Measurements from ENCODE around the gene CASZ1. TPM values are rescaled to one million over a fixed set of nuclear protein-coding genes. Genes with fewer than 3 reads are reported as not detected.

The CASZ1 gene
- total RNA-seq, 1 experiment from 2014 or later = 3.9 TPM

DNA sequence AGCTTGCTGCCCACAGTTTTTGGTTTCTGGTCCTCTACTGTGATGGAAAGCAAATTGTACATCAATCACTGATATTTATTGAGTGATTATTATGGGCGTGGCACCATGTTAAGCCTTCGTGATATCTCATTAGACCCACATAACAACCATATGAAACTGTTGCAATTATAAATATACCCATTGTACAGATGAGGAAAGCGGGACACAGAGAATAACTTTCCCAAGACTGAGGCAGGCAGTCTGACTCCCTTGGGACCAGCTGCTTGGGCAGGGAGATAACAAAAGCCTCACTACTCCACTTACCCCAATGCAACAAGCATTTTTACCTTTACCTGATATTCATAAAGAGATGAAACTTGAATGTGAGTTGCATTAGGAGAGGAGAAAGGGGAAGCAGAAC is 4.3 kb upstream of the CASZ1 start:
- no peak overlapping the region for H3K27ac ChIP-seq (ENCODE audit: insufficient read length, low read depth, low read length)
- no peak overlapping the region for H3K18ac ChIP-seq (ENCODE audit: insufficient read length, low read depth, low read length)
- H2BK15ac ChIP-seq (ENCODE audit: low read depth, low read length) = no peak overlapping the region
- no peak overlapping the region for H3K14ac ChIP-seq (ENCODE audit: insufficient read depth, low read length)
- no peak overlapping the region for H3K9ac ChIP-seq (ENCODE audit: extremely low read depth, insufficient read length, low read length)
- H2BK120ac ChIP-seq (ENCODE audit: low read depth, low read length, poor library complexity, severe bottlenecking) = no peak overlapping the region
- no peaks in the 10 kb centered on the region for H3K4me1 ChIP-seq (ENCODE audit: insufficient read depth, low read length)
- no peak overlapping the region for H3K4me3 Mint-ChIP-seq
- peaks cover 4% of the 10 kb centered on the region for H3K23me2 ChIP-seq (ENCODE audit: insufficient read length, low read depth, low read length, poor library complexity, severe bottlenecking)
- no peak overlapping the region for H4K91ac ChIP-seq (ENCODE audit: insufficient read length, low read depth, low read length)
- H3K56ac ChIP-seq (ENCODE audit: insufficient read length, low read depth, low read length) = no peak overlapping the region
- H3K4ac ChIP-seq (ENCODE audit: low read depth, low read length) = no peak overlapping the region
- H3K27ac Mint-ChIP-seq = no peak overlapping the region
- no peaks in the 10 kb centered on the region for H3K9me3 ChIP-seq (ENCODE audit: control insufficient read depth, low read depth, low read length)
- no peaks in the 10 kb centered on the region for H4K20me1 ChIP-seq (ENCODE audit: control insufficient read depth, insufficient read depth, insufficient read length)
- no peaks in the 10 kb centered on the region for H3K9me3 Mint-ChIP-seq
- no peaks in the 10 kb centered on the region for H3K36me3 Mint-ChIP-seq (ENCODE audit: insufficient read depth in 1 of 3, low read depth in 3 of 3)
- H3K79me1 ChIP-seq (ENCODE audit: insufficient read depth, low read depth, low read length, poor library complexity, severe bottlenecking) = no peaks in the 10 kb centered on the region
- WGBS (ENCODE audit: extremely low coverage, insufficient read length, low lambda C conversion rate) = no CpG with 5 or more reads among the region's 3 CpGs
- H2BK20ac ChIP-seq (ENCODE audit: low read depth, low read length, poor library complexity, severe bottlenecking) = no peak overlapping the region
- peaks cover 30% of the 10 kb centered on the region for H3K27me3 Mint-ChIP-seq (ENCODE audit: low read depth)
- no peak overlapping the region for H2AFZ ChIP-seq (ENCODE audit: low read length)
- DNase-seq = no peak
- no peak overlapping the region for H2BK5ac ChIP-seq (ENCODE audit: insufficient read length, low read length)
- no peak overlapping the region for H2BK12ac ChIP-seq (ENCODE audit: insufficient read length, low read depth, low read length)
- no peak overlapping the region for H4K5ac ChIP-seq (ENCODE audit: insufficient read length, low read depth, low read length)
- no peak overlapping the region for H3K23ac ChIP-seq (ENCODE audit: insufficient read length, low read depth, low read length)
- H4K8ac ChIP-seq (replicated peaks; ENCODE audit: insufficient read length, low read depth, low read length) = no peak overlapping the region
- TF ChIP-seq, protein P1, sequence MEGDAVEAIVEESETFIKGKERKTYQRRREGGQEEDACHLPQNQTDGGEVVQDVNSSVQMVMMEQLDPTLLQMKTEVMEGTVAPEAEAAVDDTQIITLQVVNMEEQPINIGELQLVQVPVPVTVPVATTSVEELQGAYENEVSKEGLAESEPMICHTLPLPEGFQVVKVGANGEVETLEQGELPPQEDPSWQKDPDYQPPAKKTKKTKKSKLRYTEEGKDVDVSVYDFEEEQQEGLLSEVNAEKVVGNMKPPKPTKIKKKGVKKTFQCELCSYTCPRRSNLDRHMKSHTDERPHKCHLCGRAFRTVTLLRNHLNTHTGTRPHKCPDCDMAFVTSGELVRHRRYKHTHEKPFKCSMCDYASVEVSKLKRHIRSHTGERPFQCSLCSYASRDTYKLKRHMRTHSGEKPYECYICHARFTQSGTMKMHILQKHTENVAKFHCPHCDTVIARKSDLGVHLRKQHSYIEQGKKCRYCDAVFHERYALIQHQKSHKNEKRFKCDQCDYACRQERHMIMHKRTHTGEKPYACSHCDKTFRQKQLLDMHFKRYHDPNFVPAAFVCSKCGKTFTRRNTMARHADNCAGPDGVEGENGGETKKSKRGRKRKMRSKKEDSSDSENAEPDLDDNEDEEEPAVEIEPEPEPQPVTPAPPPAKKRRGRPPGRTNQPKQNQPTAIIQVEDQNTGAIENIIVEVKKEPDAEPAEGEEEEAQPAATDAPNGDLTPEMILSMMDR (conservative IDR thresholded peaks at IDR 0.05) = no peak
- H3K27me3 ChIP-seq (ENCODE audit: insufficient read depth, low read length) = no peaks in the 10 kb centered on the region
- H2AK5ac ChIP-seq (ENCODE audit: insufficient read length, low read length) = no peak overlapping the region
- no peaks in the 10 kb centered on the region for H3K79me2 ChIP-seq (ENCODE audit: insufficient read depth, low read length)
- no peak overlapping the region for H3T11ph ChIP-seq (ENCODE audit: low read length)
- H3K4me1 Mint-ChIP-seq = peaks cover 17 to 38% of the 10 kb centered on the region in 2 experiments
- H3K4me2 ChIP-seq (ENCODE audit: insufficient read depth, insufficient read length, low read length) = no peak overlapping the region

Data from H9 (cell line).